ENCODE results near the gene POLR1E.
"Not testable (repeated sequence)": the region's sequence is repeated elsewhere in the genome, so short reads cannot be mapped to it uniquely, and the experiment has no call there.

POLR1E gene

GRCh38 chr9:37511016-37512010 is 25.6 kb downstream of the POLR1E start:
- Histone ChIP-seq H3K27ac (ENCODE audit: insufficient read depth, low read length, poor library complexity, severe bottlenecking) (no peak overlapping the region), H3K4me3 (ENCODE audit: insufficient read depth, low read depth, low read length, poor library complexity, severe bottlenecking) (no peak overlapping the region), H3K9me3 (ENCODE audit: control insufficient read depth, low read length) (no peaks in the 10 kb centered on the region), H3K36me3 (ENCODE audit: control insufficient read depth, insufficient read depth, low read length) (no peaks in the 10 kb centered on the region), H3K27me3 (replicated peaks; ENCODE audit: control insufficient read depth, insufficient read depth, low read length, poor library complexity, severe bottlenecking) (no peaks in the 10 kb centered on the region), H3K4me1 (ENCODE audit: control insufficient read depth, insufficient read depth, low read length, poor library complexity, severe bottlenecking) (no peaks in the 10 kb centered on the region)
- DNase-seq: no peak

- H3K27me3 ChIP-seq (replicated peaks; ENCODE audit: control insufficient read depth, insufficient read depth, low read length, poor library complexity, severe bottlenecking): no peaks in the 10 kb centered on the region
- H3K4me1 ChIP-seq (ENCODE audit: control insufficient read depth, insufficient read depth, low read length, poor library complexity, severe bottlenecking): no peaks in the 10 kb centered on the region
- H3K36me3 ChIP-seq (ENCODE audit: control insufficient read depth, insufficient read depth, low read length): no peaks in the 10 kb centered on the region
- H3K4me3 ChIP-seq (ENCODE audit: insufficient read depth, low read depth, low read length, poor library complexity, severe bottlenecking): no peak overlapping the region
- no peak overlapping the region for H3K27ac ChIP-seq (ENCODE audit: insufficient read depth, low read length, poor library complexity, severe bottlenecking)
- peak in 1 of 3 donors; percentile 51 for DNase-seq
- no peaks in the 10 kb centered on the region for H3K9me3 ChIP-seq (ENCODE audit: control insufficient read depth, low read length)
These were observed 26.7 kb downstream of the POLR1E start for GRCh38 chr9:37512437-37512836.

GRCh38 chr9:37514415-37514814 is 28.7 kb downstream of the POLR1E start:
- DNase-seq; H3K27me3 ChIP-seq (replicated peaks; ENCODE audit: control insufficient read depth, insufficient read depth, low read length, poor library complexity, severe bottlenecking); H3K36me3 ChIP-seq (ENCODE audit: control insufficient read depth, insufficient read depth, low read length); H3K4me1 ChIP-seq (ENCODE audit: control insufficient read depth, insufficient read depth, low read length, poor library complexity, severe bottlenecking); H3K9me3 ChIP-seq (ENCODE audit: control insufficient read depth, low read length); H3K4me3 ChIP-seq (ENCODE audit: insufficient read depth, low read depth, low read length, poor library complexity, severe bottlenecking); H3K27ac ChIP-seq (ENCODE audit: insufficient read depth, low read length, poor library complexity, severe bottlenecking): not testable (repeated sequence)

DNA sequence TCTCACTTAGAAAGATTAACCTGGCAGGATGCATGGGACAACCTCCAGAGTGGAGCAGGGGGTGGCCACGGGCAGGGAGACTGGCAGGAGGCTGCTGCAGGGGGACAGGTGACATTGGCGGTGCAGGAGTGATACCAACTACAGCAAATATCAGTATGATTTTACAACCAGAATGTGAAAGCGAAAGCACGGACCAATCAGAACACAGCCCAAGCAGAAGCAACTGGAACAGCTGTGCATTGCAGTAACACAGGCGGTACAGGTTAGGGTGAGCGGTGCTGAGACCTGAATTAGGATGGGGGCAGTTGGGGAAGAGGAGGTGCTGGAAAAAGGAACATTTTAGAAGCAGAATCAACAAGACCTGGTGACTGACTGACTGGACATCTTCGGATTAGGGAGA is 29.3 kb downstream of the POLR1E start:
- H3K4me1 ChIP-seq (ENCODE audit: control insufficient read depth, insufficient read depth, low read length, poor library complexity, severe bottlenecking): no peaks in the 10 kb centered on the region
- no peak overlapping the region for H3K4me3 ChIP-seq (ENCODE audit: insufficient read depth, low read depth, low read length, poor library complexity, severe bottlenecking)
- H3K9me3 ChIP-seq (ENCODE audit: control insufficient read depth, low read length): no peaks in the 10 kb centered on the region
- no peak for DNase-seq
- H3K27ac ChIP-seq (ENCODE audit: insufficient read depth, low read length, poor library complexity, severe bottlenecking): no peak overlapping the region
- H3K36me3 ChIP-seq (ENCODE audit: control insufficient read depth, insufficient read depth, low read length): no peaks in the 10 kb centered on the region
- H3K27me3 ChIP-seq (replicated peaks; ENCODE audit: control insufficient read depth, insufficient read depth, low read length, poor library complexity, severe bottlenecking): no peaks in the 10 kb centered on the region

GRCh38 chr9:37515620-37516258 is 30.0 kb downstream of the POLR1E start:
- no peaks in the 10 kb centered on the region for H3K36me3 ChIP-seq (ENCODE audit: control insufficient read depth, insufficient read depth, low read length)

DNA sequence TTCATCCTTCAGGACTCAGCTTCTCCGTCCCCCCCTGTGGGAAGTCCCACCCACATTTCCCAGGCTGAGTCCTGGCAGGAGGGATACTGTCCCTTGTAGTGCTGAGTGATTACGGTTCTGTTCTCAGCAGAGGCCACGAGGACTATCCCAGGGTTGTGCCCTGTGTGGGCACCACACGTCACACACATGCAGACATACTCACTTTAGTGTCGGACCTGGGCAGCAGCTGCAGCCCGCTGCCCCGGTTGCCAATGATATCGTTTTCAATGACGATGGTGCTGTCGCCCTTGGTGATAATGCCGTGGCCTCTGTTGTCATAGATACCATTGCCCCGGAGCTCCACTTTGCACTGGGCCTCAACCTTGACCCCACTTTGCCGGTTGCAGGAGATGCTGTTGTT is 32.2 kb downstream of the POLR1E start:
- Histone ChIP-seq H3K36me3 (ENCODE audit: control insufficient read depth, insufficient read depth, low read length) (peaks cover 14% of the 10 kb centered on the region), H3K27me3 (replicated peaks; ENCODE audit: control insufficient read depth, insufficient read depth, low read length, poor library complexity, severe bottlenecking) (no peaks in the 10 kb centered on the region), H3K9me3 (ENCODE audit: control insufficient read depth, low read length) (no peaks in the 10 kb centered on the region), H3K27ac (ENCODE audit: insufficient read depth, low read length, poor library complexity, severe bottlenecking) (no peak overlapping the region), H3K4me3 (ENCODE audit: insufficient read depth, low read depth, low read length, poor library complexity, severe bottlenecking) (no peak overlapping the region), H3K4me1 (ENCODE audit: control insufficient read depth, insufficient read depth, low read length, poor library complexity, severe bottlenecking) (no peaks in the 10 kb centered on the region)
- no peak for DNase-seq

More at GRCh38 chr9:37515620-37516258, 30.0 kb downstream of the POLR1E start:
- no peaks in the 10 kb centered on the region for H3K4me1 ChIP-seq (ENCODE audit: control insufficient read depth, insufficient read depth, low read length, poor library complexity, severe bottlenecking)
- H3K9me3 ChIP-seq (ENCODE audit: control insufficient read depth, low read length): no peaks in the 10 kb centered on the region
- H3K27ac ChIP-seq (ENCODE audit: insufficient read depth, low read length, poor library complexity, severe bottlenecking): no peak overlapping the region
- no peak overlapping the region for H3K4me3 ChIP-seq (ENCODE audit: insufficient read depth, low read depth, low read length, poor library complexity, severe bottlenecking)
- no peaks in the 10 kb centered on the region for H3K27me3 ChIP-seq (replicated peaks; ENCODE audit: control insufficient read depth, insufficient read depth, low read length, poor library complexity, severe bottlenecking)
- DNase-seq: no peak

GRCh38 chr9:37520641-37521040 is 34.9 kb downstream of the POLR1E start:
- H3K36me3 ChIP-seq (ENCODE audit: control insufficient read depth, insufficient read depth, low read length): peaks cover 14% of the 10 kb centered on the region
- no peaks in the 10 kb centered on the region for H3K9me3 ChIP-seq (ENCODE audit: control insufficient read depth, low read length)
- no peaks in the 10 kb centered on the region for H3K4me1 ChIP-seq (ENCODE audit: control insufficient read depth, insufficient read depth, low read length, poor library complexity, severe bottlenecking)
- no peaks in the 10 kb centered on the region for H3K27me3 ChIP-seq (replicated peaks; ENCODE audit: control insufficient read depth, insufficient read depth, low read length, poor library complexity, severe bottlenecking)
- H3K27ac ChIP-seq (ENCODE audit: insufficient read depth, low read length, poor library complexity, severe bottlenecking): no peak overlapping the region
- no peak for DNase-seq
- no peak overlapping the region for H3K4me3 ChIP-seq (ENCODE audit: insufficient read depth, low read depth, low read length, poor library complexity, severe bottlenecking)

DNA sequence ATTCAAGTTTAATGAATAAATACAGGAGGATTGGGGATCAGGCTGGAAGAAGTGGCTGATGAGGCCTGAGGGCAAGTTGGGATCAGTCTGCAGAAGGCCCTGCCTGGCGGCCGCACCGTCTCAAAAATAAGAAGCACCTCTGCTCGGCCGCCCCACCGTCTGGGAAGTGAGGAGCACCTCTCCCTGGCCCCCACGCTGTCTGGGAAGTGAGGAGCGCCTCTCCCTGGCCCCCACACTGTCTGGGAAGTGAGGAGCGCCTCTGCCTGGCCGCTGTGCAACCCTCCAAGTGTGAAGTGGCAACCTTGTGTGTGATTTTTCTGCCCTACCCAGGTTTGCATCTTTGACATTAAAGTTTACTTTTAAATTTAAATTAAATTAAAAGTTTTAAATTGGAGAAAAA is 35.4 kb downstream of the POLR1E start:
- Histone ChIP-seq H3K9me3 (ENCODE audit: control insufficient read depth, low read length) (no peaks in the 10 kb centered on the region), H3K4me1 (ENCODE audit: control insufficient read depth, insufficient read depth, low read length, poor library complexity, severe bottlenecking) (no peaks in the 10 kb centered on the region), H3K27me3 (replicated peaks; ENCODE audit: control insufficient read depth, insufficient read depth, low read length, poor library complexity, severe bottlenecking) (no peaks in the 10 kb centered on the region), H3K36me3 (ENCODE audit: control insufficient read depth, insufficient read depth, low read length) (peaks cover 14% of the 10 kb centered on the region), H3K27ac (ENCODE audit: insufficient read depth, low read length, poor library complexity, severe bottlenecking) (no peak overlapping the region), H3K4me3 (ENCODE audit: insufficient read depth, low read depth, low read length, poor library complexity, severe bottlenecking) (no peak overlapping the region)
- no peak for DNase-seq

GRCh38 chr9:37522971-37523370 is 37.2 kb downstream of the POLR1E start:
- no peaks in the 10 kb centered on the region for H3K9me3 ChIP-seq (ENCODE audit: control insufficient read depth, low read length)
- peaks cover 14% of the 10 kb centered on the region for H3K36me3 ChIP-seq (ENCODE audit: control insufficient read depth, insufficient read depth, low read length)
- H3K27me3 ChIP-seq (replicated peaks; ENCODE audit: control insufficient read depth, insufficient read depth, low read length, poor library complexity, severe bottlenecking): no peaks in the 10 kb centered on the region
- no peaks in the 10 kb centered on the region for H3K4me1 ChIP-seq (ENCODE audit: control insufficient read depth, insufficient read depth, low read length, poor library complexity, severe bottlenecking)
- no peak overlapping the region for H3K27ac ChIP-seq (ENCODE audit: insufficient read depth, low read length, poor library complexity, severe bottlenecking)
- DNase-seq: no peak
- H3K4me3 ChIP-seq (ENCODE audit: insufficient read depth, low read depth, low read length, poor library complexity, severe bottlenecking): no peak overlapping the region

GRCh38 chr9:37523916-37524315 is 38.2 kb downstream of the POLR1E start:
- H3K27me3 ChIP-seq (replicated peaks; ENCODE audit: control insufficient read depth, insufficient read depth, low read length, poor library complexity, severe bottlenecking): no peaks in the 10 kb centered on the region
- H3K36me3 ChIP-seq (ENCODE audit: control insufficient read depth, insufficient read depth, low read length): peaks cover 14% of the 10 kb centered on the region
- H3K27ac ChIP-seq (ENCODE audit: insufficient read depth, low read length, poor library complexity, severe bottlenecking): no peak overlapping the region

More at GRCh38 chr9:37523916-37524315, 38.2 kb downstream of the POLR1E start:
- Histone ChIP-seq H3K4me3 (ENCODE audit: insufficient read depth, low read depth, low read length, poor library complexity, severe bottlenecking) (no peak overlapping the region), H3K4me1 (ENCODE audit: control insufficient read depth, insufficient read depth, low read length, poor library complexity, severe bottlenecking) (peaks cover 7% of the 10 kb centered on the region), H3K9me3 (ENCODE audit: control insufficient read depth, low read length) (no peaks in the 10 kb centered on the region)
- DNase-seq: no peak

Data from effector memory CD4-positive, alpha-beta T cell (primary cell).